HG03064 (cell line): ENCODE data around the gene ZNF768.

ENCODE experiments used
- ATAC-seq: cut with Tn5 transposase; IDR thresholded peaks from one replicate; pipeline ENCODE4 v1.9.1; 2021; ENCODE audit warnings: low read depth; ENCODE audit not compliant: unreplicated experiment

The ZNF768 gene

DNA sequence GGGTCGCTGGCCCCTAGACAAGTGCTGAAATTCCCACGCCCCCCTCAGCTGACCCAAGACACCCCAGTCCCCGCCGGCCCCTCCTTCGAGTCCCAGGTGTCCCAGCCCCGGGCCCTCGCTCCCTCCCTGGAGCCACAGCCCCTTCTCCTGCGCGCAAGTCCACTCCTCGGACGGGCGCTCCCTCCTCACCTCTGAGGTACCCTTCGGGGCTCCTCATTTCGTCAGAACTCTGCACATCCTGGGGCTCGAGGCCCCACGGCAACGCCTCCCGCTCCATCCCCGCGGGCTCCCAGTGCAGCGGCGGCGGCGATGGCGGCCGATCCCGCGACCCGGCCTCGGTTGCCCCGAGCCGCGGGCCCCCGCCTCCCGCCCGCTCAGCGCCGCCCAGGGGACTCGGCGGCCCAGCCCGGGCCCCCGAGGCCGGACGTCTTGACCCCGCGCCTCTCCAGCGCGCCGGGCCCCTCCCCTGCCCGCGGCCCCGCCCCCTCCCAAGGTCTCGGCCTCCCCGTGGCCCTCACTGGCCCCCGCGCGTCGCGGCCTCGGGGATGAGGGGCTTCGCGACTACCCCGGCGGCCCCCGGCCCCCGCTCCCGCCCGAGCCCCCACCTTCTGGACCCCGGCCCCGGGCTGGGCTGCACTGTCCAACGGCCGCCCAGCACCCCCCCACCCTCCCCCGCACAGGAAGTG lies at the start of gene ZNF768:
Gene ZNF768 (minus strand): TSS at position 430 of the 686 bp plus-strand sequence. CDS start 153 bp downstream, at position 277.
- ATAC-seq = peak; percentile 26

DNA sequence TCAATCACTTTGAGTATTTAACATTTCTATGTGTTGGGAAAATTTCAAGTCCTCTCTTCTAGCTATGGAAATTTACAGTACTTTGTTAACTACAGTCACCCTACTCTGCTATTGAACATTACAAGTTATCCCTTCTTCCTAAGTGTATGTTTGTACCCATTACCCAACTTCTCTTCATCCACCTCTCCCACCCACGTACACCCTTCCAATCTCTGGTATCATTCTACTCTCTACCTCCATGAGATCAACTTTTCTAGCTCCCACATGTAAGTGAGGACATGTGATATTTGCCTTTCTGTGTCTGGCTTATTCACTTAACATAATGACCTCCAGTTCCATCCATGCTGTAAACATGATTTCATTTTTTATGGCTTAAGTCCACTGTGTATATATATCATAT lies 48.3 kb upstream of the ZNF768 start:
- no peak for ATAC-seq

DNA sequence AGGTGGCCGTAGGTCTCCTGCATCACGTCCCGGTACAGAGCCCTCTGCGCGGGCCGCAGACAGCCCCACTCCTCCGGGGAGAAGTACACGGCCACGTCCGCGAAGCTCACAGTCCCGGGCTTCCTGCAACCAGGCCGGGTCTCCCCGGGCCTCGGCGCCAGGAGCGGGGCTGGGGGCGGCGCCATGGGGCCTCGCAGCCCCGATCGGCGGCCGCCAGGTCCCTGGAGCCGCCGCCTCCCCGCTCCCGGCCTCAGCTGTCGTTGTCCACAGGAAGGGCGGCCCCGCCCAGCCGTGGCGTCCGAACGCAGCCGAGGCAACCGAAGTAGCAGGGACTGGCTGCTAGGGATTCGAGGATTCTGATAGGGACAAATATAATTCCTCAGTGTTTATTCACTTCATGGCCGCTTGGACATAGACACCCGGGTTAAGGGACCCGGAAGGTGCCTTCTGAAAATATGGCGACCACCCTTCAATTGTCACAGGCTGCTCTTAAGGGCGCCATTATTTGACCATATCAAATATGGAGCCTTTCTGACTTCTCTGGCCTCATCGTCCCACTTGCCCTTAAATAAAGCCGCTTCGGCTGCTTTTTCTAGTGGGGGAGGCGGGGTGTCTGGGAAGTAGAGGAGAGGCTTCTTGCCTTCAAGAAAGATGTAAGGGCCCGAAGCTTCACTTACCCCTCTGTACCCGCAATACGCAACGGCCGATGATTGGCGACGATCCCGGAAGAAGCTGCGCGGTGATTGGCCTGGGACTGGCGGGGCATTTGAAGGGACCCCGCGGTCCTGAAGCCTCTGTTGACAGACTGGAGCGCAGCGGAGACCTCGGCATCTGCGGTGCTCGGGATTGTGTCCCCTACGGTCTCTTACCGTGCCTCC lies 45.3 kb upstream of the ZNF768 start, which contains the start of gene ZNF688:
Gene ZNF688 (minus strand): TSS at position 270 of the 878 bp plus-strand sequence. CDS start 85 bp downstream, at position 185.
- ATAC-seq = peak; percentile 56

DNA sequence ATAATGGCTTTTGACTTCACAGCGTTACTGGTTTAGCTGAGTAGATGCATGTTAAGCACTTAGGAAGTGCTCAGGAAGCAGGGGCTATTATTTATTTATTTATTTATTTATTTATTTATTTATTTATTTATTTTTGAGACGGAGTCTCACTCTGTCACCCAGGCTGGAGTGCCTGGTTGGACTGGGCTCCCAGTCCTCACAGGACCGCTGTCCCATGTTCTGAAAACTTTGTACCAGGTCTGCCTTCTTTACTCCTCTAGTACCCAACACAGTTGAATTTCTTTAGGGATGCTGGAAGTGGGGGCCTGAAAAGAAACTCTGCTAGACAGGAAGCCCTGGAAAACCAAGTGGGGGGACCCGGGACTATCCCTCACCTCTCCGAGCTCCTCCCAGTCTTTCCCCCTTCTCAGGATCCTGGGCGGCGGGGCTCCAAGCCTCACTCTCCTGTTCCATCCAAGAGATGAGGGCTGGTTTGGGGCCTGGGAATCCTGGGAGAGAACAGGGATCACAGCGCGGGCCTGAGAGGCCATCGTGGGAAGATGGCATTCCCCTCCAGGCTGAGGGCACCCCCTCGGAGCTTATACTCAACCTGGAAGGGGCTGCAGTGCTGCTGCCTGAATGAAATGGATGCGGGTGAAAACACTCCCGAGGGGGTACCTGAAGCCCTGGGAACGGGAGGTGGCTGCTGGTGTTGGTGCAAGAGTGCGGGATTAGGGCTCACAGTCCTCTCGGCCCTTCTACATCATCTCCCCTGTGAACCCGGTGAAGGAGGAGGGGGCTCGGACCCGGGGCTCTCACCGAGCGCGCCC lies 44.5 kb upstream of the ZNF768 start:
- ATAC-seq = no peak

DNA sequence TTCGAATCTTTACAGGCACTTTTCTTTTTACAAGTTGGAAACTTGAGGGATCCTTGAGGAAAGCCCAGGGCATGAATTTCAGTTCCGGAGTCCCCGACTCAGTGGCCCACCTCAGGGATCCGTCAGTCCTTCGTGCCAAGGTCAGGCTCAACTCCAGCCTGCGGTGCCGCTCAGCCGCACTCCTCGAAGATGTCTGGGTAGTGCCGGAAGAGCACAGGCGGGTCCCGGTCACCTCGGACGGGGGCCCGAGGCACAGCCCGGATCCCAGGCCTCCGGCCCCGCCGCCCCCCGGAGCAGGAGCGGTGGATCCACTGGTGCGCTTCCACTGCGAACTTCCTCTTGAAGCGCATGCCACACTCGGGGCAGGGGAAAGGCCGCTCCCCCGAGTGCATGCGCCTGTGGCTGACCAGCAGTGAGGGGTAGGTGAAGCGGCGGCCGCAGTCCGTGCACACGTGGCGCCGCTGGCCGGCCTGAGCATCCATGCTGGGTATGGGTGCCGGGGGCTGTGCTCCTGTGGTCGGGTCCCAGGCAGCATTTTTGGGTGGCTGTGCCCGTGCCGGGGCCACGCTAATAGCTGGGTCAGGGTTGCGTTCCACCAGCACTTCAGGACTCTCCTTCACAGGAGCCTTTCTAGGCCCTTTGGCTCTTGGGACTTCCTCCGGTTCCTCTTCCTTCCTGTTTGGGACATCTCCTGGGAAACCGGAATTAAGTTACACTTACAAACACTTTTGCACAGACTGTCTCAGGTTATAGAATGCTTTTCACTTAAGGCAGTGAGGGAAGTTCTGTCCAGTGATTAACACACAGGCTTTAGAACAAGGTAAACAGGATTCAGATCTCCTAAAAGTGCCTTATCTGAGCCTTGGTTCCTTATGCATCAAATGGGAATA lies 43.6 kb upstream of the ZNF768 start:
- no peak for ATAC-seq

DNA sequence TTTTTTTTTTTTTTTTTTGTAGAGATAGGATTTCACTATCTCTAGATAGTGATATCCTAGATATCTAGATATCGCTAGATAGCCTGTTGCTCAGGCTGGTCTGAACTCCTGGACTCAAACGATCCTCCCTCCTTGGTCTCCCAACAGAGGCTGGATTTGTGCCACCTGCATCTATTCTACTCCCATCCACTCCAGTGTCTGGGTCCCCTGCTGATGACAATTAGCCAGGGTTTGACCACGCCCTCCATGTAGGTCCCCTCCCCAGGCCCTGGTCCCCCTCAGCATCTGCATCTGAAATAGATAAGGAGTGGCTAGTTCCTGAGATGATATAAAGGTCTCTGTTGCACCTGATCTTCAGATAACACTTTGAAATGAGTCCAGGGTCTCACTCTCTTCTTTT lies 42.9 kb upstream of the ZNF768 start:
- no peak for ATAC-seq

DNA sequence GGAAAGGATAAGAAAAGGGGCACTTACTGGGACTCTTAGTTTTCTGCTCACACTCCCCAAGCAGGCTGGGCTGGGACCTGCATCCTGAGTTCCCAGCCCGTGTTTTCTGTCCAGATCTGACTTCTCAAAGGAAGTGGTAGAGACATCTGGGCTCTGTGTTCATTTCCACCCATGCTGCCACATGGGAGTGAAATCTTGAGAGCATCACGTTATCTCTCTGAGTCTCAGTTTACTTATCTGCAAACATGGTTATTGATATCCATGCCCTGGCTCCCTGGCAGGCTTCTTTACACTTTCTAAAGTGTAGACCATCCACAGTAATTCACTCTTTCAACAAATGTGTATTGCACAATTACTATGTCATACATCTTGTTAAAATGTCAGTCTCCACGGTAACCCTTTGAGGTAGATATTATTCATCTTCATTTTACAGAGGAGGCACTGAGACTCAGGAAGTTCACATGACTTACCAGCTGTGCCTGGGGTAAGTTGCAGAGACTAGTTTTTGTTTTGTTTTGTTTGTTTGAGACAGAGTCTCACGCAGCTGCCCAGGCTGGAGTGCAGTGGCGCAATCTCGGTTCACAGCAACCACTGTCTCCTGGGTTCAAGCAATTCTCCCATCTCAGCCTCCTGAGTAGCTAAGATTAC lies 41.7 kb upstream of the ZNF768 start:
- no peak for ATAC-seq

DNA sequence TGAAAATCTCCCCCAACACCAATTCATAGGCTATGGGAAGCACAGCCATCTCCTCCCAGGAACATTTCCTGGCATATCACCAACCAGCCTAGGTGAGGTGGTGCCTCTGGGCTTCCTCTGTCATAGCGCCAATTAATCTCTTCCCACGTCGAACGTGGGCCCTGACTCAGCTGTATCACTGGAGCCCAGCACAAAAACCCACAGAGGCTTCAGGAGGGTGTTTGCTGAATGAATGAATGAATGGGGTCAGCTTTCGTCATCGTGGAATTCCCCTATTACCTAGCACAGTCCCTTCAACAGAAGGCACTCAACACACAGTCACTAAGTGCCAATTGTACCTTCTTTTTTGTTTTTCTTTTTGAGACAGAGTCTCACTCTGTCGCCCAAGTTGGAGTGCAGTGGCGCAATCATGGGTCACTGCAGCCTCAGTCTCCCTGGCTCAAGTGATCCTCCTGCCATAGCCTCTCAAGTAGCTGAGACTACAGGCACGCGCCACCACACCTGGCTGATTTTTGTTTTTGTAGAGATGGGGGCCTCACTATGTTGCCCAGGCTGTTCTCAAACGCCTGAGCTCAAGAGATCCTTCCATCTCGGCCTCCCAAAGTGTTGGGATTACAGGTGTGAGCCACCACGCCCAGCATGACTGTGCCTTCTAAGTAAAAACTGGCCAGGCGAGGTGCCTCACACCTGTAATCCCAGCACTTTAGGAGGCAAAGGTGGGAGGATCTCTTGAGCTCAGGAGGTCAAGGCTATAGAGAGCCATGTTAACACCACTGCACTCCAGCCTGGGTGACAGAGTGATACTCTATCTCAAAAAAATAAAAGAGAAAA lies 41.0 kb upstream of the ZNF768 start:
- no peak for ATAC-seq

DNA sequence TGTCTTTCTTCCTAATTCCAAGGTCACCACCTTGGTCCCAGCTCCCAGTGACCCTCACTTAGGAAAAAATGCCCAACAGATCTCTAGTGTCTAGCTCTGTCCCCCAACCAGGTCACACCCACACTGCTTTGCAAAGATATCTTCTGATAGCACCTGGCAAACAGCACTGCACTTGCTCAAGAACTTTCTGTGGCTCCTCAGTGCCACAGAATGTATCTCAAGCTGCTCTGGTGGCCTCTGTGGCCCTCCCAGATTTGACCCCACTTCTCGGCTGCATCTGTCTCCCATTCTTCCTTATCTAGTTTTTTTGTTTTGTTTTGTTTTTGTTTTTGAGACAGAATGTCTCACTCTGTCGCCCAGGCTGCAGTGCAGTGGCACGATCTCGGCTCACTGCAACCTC lies 40.2 kb upstream of the ZNF768 start:
- no peak for ATAC-seq

DNA sequence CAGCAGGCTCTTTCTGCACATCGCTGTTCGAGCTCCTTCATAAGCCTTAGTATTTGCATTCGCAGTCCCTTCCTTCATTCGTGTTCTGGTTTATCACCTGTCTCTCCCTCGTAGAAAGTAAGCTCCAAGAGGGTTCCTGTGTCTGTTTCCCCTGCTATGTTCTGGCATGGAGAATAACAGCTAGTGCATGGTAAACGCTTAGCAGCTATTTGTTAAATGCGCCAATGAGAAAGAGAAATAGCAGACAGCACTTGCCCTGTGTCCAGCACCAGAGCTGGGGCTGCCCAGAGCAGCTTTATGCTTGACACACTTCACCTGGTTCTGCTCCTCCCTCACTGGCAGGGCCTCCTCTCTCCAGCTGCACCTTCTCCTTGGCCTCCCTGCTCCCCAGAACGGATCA lies 39.6 kb upstream of the ZNF768 start:
- no peak for ATAC-seq

DNA sequence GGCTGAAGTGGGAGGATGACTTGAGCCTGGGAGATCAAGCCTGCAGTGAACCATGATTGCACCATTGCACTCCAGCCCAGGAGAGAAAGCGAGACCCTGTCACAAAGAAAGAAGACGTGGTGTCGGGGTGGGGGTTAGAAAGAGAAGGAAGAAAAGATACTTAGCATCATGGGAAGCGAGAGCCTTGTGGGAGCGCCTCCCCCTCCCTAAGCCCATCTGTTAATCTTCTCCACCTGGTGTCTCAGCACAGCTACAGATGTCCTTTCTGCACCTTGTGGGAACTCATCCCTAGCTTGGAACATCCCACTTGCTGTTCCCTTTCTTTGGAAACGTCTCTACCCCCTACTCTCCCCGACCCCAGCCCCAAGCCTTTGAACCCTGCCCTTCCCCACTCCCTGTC lies 39.2 kb upstream of the ZNF768 start:
- ATAC-seq = no peak

DNA sequence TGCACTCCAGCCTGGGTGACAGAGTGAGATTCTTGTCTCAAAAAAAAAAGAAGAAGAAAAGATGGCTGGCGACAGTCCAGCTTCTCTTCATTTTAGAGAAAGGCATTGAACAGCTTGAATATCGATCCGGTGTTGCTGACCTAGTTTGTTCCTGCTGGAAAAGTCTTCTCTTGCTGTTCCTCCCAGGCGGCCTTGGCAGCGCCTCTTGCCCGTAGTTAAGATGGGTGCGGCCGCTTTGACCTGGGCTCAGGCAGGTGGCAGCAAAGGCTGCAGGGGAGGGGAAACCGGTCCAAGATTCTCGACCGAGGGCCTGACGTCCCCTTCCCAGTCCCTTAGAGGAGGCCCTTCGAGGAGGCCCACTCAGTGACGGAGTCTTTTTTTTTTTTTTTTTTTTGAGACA lies 35.7 kb upstream of the ZNF768 start:
- no peak for ATAC-seq

DNA sequence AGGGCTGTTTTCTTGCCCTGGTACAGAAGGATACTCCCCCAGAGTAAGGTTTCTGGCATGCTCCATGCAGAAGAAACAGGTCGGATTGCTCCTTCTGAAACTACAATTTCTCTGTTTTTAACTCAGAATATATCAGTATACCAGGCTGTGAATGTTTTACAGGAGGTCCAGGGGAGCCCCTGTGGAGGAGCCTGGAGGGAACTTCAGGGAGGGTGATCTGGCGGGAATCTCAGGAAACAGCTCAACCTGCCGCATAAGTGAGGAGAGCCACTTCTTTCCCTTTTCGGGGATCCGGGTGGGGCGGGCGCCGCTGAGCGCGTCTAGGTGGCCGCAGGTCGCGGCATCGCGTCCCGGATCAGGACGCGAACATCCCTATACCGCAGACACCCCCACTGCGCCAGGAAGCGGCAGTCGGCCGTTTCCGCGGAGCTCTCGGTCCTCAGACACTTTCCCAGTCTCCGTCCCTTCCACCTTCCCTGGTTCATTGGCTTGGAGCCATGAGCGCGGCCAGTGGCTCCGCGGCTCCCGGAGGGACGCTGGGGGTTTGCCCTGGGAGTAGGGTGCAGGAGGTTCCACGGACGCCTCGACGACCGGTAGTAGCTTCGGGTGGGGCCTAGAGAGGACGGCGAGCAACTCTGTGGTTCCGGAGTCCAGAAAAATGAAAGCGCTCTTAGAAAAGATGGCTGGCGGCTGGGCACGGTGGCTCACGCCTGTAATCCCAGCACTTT lies 34.9 kb upstream of the ZNF768 start:
- ATAC-seq = no peak

DNA sequence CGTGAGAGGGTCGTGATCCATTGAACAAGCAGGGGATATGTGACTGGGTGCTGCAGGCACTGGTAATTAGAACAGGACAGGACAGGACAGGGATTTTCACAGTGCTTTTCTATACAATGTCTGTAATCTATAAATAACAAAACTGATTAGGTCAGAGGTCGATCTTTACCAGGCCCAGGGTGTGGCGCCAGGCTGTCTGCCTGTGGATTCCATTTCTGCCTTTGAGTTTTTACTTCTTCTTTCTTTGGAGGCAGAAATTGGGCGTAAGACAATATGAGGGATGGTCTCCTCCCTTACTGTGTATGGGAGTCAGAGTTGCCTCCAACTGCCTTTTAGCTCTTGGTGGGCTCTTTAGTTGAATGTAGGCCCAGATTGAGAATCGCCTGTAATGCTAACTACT lies 33.3 kb upstream of the ZNF768 start:
- no peak for ATAC-seq

DNA sequence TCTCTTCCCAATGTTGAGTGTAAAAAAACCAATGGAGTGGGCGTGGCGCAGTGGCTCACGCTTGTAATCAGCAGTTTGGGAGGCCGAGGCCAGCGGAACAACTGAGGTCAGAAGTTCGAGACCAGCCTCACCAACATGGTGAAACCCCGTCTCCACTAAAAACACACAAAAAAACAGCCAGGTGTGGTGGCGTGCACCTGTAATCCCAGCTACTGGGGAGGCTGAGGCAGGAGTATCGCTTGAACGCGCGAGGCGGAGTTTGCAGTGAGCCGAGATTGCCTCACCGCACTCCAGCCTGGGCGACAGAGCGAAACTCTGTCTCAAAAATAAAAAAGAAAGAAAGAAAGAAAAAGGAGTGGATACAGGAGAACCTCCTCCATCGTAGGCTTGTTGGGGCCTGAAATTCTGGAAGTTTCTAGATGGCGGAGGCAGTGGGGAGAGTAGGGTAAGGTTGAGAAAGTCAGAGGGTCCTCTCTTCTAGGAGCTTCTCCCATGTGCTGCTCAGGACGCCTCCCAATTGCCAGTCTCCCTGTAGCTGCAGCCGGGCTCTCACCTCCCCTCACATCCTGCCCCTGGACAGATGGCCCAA lies 32.5 kb upstream of the ZNF768 start:
- no peak for ATAC-seq

DNA sequence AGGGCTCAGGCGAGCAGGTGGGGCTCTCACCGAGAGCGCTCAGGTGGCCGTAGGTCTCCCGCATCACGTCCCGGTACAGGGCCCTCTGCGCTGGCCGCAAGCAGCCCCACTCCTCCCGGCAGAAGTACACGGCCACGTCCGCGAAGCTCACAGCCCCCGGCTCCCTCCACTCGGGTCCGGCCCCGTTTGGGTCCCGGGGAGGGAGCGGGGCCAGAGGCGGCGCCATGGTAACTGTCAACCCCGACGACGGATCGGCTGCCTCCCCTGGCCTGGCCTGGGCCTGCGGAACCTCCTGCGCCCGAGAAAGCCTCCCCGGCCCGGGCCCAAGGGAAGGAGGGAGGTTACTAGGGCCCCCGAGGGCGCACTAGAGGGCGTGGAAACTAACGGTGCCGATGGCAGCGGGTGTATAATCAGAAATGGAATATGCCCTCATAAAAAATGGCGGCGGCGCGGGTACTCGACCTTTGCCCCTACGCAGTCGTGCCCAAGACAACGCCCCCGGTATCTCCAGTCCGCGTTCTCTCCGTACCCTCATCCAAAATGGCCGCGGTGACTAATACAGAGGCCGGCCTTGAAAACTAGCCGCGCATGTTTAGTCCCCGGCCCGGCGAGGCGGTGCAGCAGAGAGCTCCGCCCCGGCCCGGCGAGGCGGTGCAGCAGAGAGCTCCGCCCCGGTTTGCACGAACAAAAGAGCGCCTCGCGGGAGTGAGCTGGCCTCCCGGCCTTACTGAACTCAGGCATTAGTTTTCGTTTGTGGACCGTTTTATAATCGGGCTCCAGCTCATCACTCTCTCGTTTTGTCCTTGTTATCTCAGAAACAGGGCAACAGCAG lies 31.8 kb upstream of the ZNF768 start, which contains the start of gene ZNF764:
Gene ZNF764 (minus strand): TSS at position 418 of the 832 bp plus-strand sequence. CDS start 192 bp downstream, at position 226.
- ATAC-seq = peak; percentile 81

DNA sequence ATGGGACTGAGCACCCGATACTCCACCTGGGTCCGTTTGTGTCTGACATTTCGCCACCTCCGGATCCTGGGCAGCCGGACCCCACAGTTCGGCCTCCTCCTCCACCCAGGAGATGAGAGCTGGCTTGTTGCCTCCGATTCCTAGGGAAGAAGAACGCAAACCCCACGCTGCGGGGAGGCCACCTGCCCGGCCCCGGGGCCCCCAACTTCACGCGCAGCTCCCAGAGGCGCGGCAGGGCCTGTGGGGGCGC lies 31.3 kb upstream of the ZNF768 start:
- peak; percentile 6 for ATAC-seq
